Spleen (tissue), 13 donors: ENCODE data around the gene CNNM2. TPM values are rescaled to one million over a fixed set of nuclear protein-coding genes. Genes with fewer than 3 reads are reported as not detected.

Source experiments
- DNase-seq: peaks from one replicate; pipeline ENCODE4 v3.0.0-alpha.2; 2020
- H3K27ac ChIP-seq, 8 donors: fragments of 200-600 bp; sonication (generic) in 7 of 8; 1 replicate in 4 of 8; 2 replicates in 4 of 8; pipeline versions ENCODE4 v1.5.0 to v1.8.0; 2016 to 2021; ENCODE audit warnings: inconsistent platforms in 4 of 8, mild to moderate bottlenecking in 4 of 8, moderate library complexity in 1 of 8
- H3K27me3 ChIP-seq, 7 donors: fragments of 200-600 bp; sonication (generic) in 6 of 7; replicated peaks in 1 of 7; 1 replicate in 4 of 7; 2 replicates in 3 of 7; pipeline versions ENCODE4 v1.5.0 to v1.8.0; 2016 to 2021; ENCODE audit warnings: inconsistent platforms in 3 of 7, mild to moderate bottlenecking in 1 of 7
- H3K36me3 ChIP-seq, 6 donors: fragments of 200-600 bp; sonication (generic) in 5 of 6; 1 replicate in 4 of 6; 2 replicates in 2 of 6; pipeline versions ENCODE4 v1.5.0 to v1.8.0; 2016 to 2021; ENCODE audit warnings: inconsistent platforms in 2 of 6
- H3K4me1 ChIP-seq, 6 donors: fragments of 200-600 bp; sonication (generic) in 5 of 6; 1 replicate in 3 of 6; 2 replicates in 3 of 6; pipeline versions ENCODE4 v1.5.0 to v1.8.0; 2016 to 2021; ENCODE audit warnings: inconsistent platforms in 3 of 6
- H3K4me3 ChIP-seq, 8 donors: fragments of 200-600 bp; sonication (generic) in 7 of 8; 1 replicate in 4 of 8; 2 replicates in 4 of 8; pipeline versions ENCODE4 v1.5.0 to v1.8.0; 2016 to 2021; ENCODE audit warnings: inconsistent platforms in 4 of 8, mild to moderate bottlenecking in 4 of 8, moderate library complexity in 2 of 8
- H3K9me3 ChIP-seq, 8 donors: fragments of 200-600 bp; sonication (generic) in 7 of 8; 1 replicate in 4 of 8; 2 replicates in 4 of 8; pipeline versions ENCODE4 v1.5.0 to v1.8.0; 2016 to 2021; ENCODE audit warnings: inconsistent platforms in 4 of 8
- POLR2A ChIP-seq, 3 donors: fragments of 450-650 bp; IDR thresholded peaks; one replicate each; pipeline ENCODE4 v1.5.1; 2017; ENCODE audit warnings: antibody characterized with exemption in 3 of 3, mild to moderate bottlenecking in 1 of 3
- POLR2AphosphoS5 ChIP-seq, 3 donors: sonication (generic); formaldehyde crosslinking; IDR thresholded peaks; one replicate each; pipeline ENCODE4 v1.5.1; 2017; ENCODE audit warnings: antibody characterized with exemption in 3 of 3
- WGBS, 5 donors: extraction: QIAGEN DNeasy Blood & Tissue Kit in 3 of 5; methylation state at CpG; one replicate each; pipeline versions ENCODE4 v1.1.5 to v1.1.7; 2013 to 2018; 5-methylcytosine and 5-hydroxymethylcytosine counted together
- intact Hi-C: fragments of 100-400 bp; cut with DNase I; formaldehyde crosslinking; loops from one replicate; pipeline ENCODE4 v1.15.0; 2023; ENCODE audit warnings: low total_unique reads
- long read RNA-seq, 2 donors: transcript quantifications; one replicate each; lab custom pipeline, GENCODE V29; 2026
- polyA plus RNA-seq, 3 donors: library from polyadenylated mRNA; stranded (reverse); fragments of 200-250 nt; gene quantifications; one replicate each; pipeline ENCODE4 v1.2.1, GENCODE V29; 2013
- total RNA-seq, 7 donors: library from RNA; depleted of rRNA in 3 of 7; stranded (reverse); fragments of >200 nt in 3 of 7; fragmentation: NEBNext Ultra II Directional in 4 of 7; extraction: Animal tissue kit (Norgen Biotek cat#: 25700) in 4 of 7; gene quantifications; one replicate each; pipeline versions ENCODE4 v1.1.0 to v1.2.1, GENCODE V29; 2016 to 2021
- TF ChIP-seq, protein P1 (sequence below), 11 experiments: fragments of 200-600 bp in 7 of 11; fragments of 450-650 bp in 4 of 11; sonication (generic) in 4 of 11; IDR thresholded peaks in 8 of 11; conservative IDR thresholded peaks in 3 of 11; 1 replicate in 7 of 11; 2 replicates in 4 of 11; pipeline versions ENCODE4 v1.4.0 to v1.8.0; 2016 to 2021; ENCODE audit warnings: antibody characterized with exemption in 11 of 11, inconsistent platforms in 4 of 11, mild to moderate bottlenecking in 1 of 11
- donor health status: healthy with polysubstance abuse.
- donor health status: DM: no; HTN: no; CAD: no; lungs with moderate emphysema.
- donor health status: DM: no; HTN: no; CAD: no.
- donor health status: Bipolar disorder and iron deficiency.
- donor health status: healthy.
- donor health status: DM: no; HTN: no; CAD: no.
- donor health status: DM: yes; HTN: yes; CAD: no.

Gene CNNM2
- total RNA-seq: 1 to 10 TPM; 6.8 to 9.9 (median 8.7) TPM
- polyA plus RNA-seq: 1 to 10 TPM in 2 of 3 donors, under 1 TPM in 1; 0.65 to 1.1 (median 1.0) TPM
- long read RNA-seq, donor 1: 0 reads
- long read RNA-seq, donor 2, partial matches to known transcripts: 0 of 1 reads
- long read RNA-seq, donor 2, other reads (novel, unspliced or antisense): 0 of 1 reads

DNA sequence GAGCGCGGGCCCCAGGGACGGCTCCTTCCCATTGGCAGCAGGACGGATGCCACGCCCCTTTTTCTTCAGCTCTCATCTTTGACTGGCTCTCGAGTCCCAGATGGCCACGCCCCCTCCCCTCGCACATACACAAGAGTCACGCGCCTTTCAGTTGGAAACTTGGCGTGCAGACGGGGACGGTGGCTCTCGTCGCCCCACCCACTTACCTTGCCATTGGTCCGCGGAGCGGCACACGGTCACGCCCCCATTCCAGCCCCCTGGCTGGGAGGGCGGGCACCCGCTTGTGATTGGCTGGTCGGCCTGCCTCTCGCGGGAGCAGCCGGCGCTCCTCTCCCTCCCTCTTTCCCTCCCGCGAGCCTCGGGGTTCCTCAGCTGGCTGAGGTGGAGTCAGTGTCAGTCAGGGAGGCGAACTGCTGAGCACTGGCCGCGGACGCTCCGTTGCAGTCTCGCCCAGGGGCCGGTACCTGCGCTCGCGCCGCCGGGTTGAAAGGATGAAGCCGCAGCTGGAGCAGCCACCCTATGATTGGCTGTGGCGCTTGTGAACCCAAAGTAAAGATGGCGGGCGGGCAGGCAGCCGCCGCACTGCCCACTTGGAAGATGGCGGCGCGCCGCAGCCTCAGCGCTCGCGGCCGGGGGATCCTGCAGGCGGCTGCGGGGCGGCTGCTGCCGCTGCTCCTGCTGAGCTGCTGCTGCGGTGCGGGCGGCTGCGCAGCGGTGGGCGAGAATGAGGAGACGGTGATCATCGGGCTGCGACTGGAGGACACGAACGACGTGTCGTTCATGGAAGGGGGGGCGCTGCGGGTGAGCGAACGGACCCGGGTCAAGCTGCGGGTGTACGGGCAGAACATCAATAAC, at the start of gene CNNM2:
Gene CNNM2 (plus strand): TSS at position 333 of the 855 bp plus-strand sequence. CDS start 187 bp downstream, at position 520.
- Histone ChIP-seq H3K4me3 (peak within 1 kb of the TSS; percentile 93 to 100 (median 98)), H3K27me3 (peaks cover 0 to 15% (median 0%) of the 10 kb centered on the region in 7 donors), H3K36me3 (no peaks in the 10 kb centered on the region), H3K27ac (peak within 1 kb of the TSS; percentile 75 to 92 (median 88)), H3K9me3 (no peaks in the 10 kb centered on the region), H3K4me1 (peaks cover 32 to 60% (median 50%) of the 10 kb centered on the region in 6 donors)
- peak; percentile 99 for DNase-seq
- 0 to 1% (median 0%) methylated on average over 53 to 80 of the region's 80 CpGs for WGBS, 5 donors
- peak; percentile 74 to 88 (median 84) for TF ChIP-seq POLR2AphosphoS5 (IDR thresholded peaks at IDR 0.05)
- TF ChIP-seq POLR2A (IDR thresholded peaks at IDR 0.05): no peak
- TF ChIP-seq, protein P1, sequence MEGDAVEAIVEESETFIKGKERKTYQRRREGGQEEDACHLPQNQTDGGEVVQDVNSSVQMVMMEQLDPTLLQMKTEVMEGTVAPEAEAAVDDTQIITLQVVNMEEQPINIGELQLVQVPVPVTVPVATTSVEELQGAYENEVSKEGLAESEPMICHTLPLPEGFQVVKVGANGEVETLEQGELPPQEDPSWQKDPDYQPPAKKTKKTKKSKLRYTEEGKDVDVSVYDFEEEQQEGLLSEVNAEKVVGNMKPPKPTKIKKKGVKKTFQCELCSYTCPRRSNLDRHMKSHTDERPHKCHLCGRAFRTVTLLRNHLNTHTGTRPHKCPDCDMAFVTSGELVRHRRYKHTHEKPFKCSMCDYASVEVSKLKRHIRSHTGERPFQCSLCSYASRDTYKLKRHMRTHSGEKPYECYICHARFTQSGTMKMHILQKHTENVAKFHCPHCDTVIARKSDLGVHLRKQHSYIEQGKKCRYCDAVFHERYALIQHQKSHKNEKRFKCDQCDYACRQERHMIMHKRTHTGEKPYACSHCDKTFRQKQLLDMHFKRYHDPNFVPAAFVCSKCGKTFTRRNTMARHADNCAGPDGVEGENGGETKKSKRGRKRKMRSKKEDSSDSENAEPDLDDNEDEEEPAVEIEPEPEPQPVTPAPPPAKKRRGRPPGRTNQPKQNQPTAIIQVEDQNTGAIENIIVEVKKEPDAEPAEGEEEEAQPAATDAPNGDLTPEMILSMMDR (IDR thresholded peaks at IDR 0.05 in 8 of 11, conservative IDR thresholded peaks at IDR 0.05 in 3 of 11): peak in 1 of 11 experiments; percentile 26
- intact Hi-C loops: loop anchor here (2.0 to 5.0 kb wide), 2 partner anchors 149 to 327 kb away; partner anchors contain the start of gene RPEL1

DNA sequence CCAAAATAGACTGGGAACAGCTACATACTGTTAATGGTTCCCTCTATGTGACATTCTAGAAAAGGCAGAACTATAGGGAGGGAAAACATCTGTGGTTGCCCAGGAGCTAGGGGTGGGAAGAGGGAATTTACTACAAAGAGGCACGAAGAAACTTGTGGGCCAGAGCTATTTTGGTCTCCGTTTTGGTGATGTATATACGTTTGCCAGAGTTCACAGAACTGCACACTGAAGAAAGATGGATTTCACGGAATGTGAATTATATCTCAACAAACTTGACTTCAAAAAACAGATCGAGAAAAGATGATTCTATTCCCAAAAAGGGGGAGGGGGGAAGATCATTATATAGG, 49.2 kb upstream of the CNNM2 start:
- 34 to 45% (median 42%) methylated on average over 5 of the region's 5 CpGs for WGBS, 5 donors
- TF ChIP-seq, protein P1 (IDR thresholded peaks at IDR 0.05 in 8 of 11, conservative IDR thresholded peaks at IDR 0.05 in 3 of 11): no peak
- TF ChIP-seq POLR2A (IDR thresholded peaks at IDR 0.05): no peak
- no peak for TF ChIP-seq POLR2AphosphoS5 (IDR thresholded peaks at IDR 0.05)
- DNase-seq: no peak
- no peaks in the 10 kb centered on the region for H3K9me3 ChIP-seq
- peaks cover 0 to 22% (median 8%) of the 10 kb centered on the region in 7 donors for H3K27me3 ChIP-seq
- H3K4me3 ChIP-seq: peak overlapping the region in 7 of 8 donors; percentile 22 to 68 (median 41)
- H3K27ac ChIP-seq: peak overlapping the region in 5 of 8 donors; percentile 60 to 79 (median 76)
- H3K36me3 ChIP-seq: peaks cover 0 to 26% (median 0%) of the 10 kb centered on the region in 6 donors
- intact Hi-C loops: no loop called here
- H3K4me1 ChIP-seq: peaks cover 0 to 22% (median 13%) of the 10 kb centered on the region in 6 donors

DNA sequence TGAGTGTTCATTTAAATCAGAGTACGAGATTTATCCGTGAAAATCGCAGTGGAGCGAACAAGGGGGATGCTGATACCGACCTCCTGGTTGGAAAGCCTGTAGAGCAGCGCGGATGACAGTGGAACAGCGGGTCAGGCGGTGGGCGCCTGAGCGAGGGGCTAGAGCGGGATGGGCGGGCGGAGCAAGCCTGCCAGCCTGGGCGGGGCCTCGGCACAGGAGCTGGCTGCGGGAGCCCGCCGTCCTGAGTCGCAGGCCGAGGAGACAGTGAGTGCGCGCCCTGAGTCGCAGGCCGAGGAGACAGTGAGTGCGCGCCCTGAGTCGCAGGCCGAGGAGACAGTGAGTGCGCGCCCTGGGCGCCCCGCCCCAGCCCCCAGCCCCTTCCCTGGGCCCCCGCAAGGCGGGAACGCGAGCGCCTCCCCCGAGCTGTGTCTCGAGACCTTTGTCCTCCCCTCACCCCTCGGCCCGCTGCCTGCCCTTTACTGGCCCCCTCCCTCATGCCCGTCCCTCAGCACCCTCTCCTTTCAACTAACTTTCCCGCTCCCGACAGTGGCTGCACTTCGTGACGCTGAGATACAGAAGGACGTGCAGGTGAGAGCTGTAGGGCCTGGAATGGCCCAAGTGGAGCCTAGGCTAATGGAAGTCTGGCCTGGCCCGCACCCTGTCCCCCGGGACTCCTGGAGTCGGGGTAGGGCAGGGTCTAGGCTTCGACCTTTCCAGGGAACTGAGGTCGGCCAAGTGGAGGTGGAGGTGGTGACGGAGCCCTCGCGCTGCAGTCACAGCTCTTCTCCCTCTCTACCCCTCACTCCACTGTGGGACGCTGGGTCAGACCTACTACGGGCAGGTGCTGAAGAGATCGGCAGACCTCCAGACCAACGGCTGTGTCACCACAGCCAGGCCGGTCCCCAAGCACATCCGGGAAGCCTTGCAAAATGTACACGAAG, 48.6 kb upstream of the CNNM2 start, which contains the start of gene AS3MT:
Gene AS3MT (plus strand): TSS at position 213 of the 941 bp plus-strand sequence. CDS start 123 bp downstream, at position 336.
- peak; percentile 76 for DNase-seq
- TF ChIP-seq POLR2AphosphoS5 (IDR thresholded peaks at IDR 0.05) (peak; percentile 28 to 77 (median 76)), POLR2A (IDR thresholded peaks at IDR 0.05) (no peak)
- H3K4me3 ChIP-seq: peak within 1 kb of the TSS; percentile 22 to 68 (median 38)
- peaks cover 0 to 22% (median 8%) of the 10 kb centered on the region in 7 donors for H3K27me3 ChIP-seq
- no peaks in the 10 kb centered on the region for H3K9me3 ChIP-seq
- H3K36me3 ChIP-seq: peaks cover 0 to 19% (median 0%) of the 10 kb centered on the region in 6 donors
- WGBS, 5 donors: 9 to 20% (median 13%) methylated on average over 35 to 63 of the region's 63 CpGs
- peaks cover 0 to 22% (median 12%) of the 10 kb centered on the region in 6 donors for H3K4me1 ChIP-seq
- intact Hi-C loops: no loop called here
- H3K27ac ChIP-seq: peak within 1 kb of the TSS; percentile 10 to 79 (median 60)

DNA sequence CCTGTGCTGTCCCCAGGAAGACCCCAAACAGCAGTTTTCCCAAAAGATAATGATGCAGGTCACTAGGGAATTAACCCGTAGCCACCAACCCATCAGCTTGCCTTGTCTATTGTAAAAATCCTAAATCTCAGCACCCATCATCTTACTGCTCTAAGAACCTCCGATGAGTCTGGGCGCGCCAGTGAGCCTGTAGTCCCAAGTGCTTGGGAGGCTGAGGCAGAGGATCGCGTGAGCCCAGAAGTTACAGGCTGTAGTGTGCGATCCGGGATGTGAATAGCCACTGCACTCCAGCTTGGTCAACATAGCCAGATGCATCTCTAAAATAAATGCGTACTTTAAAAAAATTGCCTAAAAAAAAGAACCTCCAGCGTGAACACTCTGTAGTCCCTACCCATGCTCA, 47.9 kb upstream of the CNNM2 start:
- Histone ChIP-seq H3K27ac (peak overlapping the region in 7 of 8 donors; percentile 10 to 79 (median 61)), H3K9me3 (no peaks in the 10 kb centered on the region), H3K36me3 (peaks cover 0 to 15% (median 0%) of the 10 kb centered on the region in 6 donors), H3K4me3 (peak overlapping the region in 7 of 8 donors; percentile 28 to 68 (median 41)), H3K27me3 (peaks cover 0 to 22% (median 8%) of the 10 kb centered on the region in 7 donors), H3K4me1 (peaks cover 0 to 22% (median 12%) of the 10 kb centered on the region in 6 donors)
- TF ChIP-seq POLR2AphosphoS5 (IDR thresholded peaks at IDR 0.05) (no peak), POLR2A (IDR thresholded peaks at IDR 0.05) (no peak)
- TF ChIP-seq, protein P1 (IDR thresholded peaks at IDR 0.05 in 8 of 11, conservative IDR thresholded peaks at IDR 0.05 in 3 of 11): no peak
- intact Hi-C loops: no loop called here
- no peak for DNase-seq
- WGBS, 5 donors: 77 to 91% (median 88%) methylated on average over 10 of the region's 10 CpGs
